Testis (tissue), 2 donors: ENCODE results near the gene OR10W1.

Source experiments
- CTCF ChIP-seq, 3 experiments: fragments of 450-650 bp in 2 of 3; fragments of 200-600 bp in 1 of 3; sonication (generic) in 1 of 3; IDR thresholded peaks; one replicate each; pipeline ENCODE4 v1.5.1; 2016 to 2019; ENCODE audit warnings: antibody characterized with exemption in 3 of 3, mild to moderate bottlenecking in 2 of 3, moderate library complexity in 1 of 3
- POLR2A ChIP-seq: fragments of 450-650 bp; IDR thresholded peaks from one replicate; pipeline ENCODE4 v1.6.1; 2017; ENCODE audit warnings: antibody characterized with exemption, mild to moderate bottlenecking, moderate library complexity

- TF ChIP-seq CTCF (IDR thresholded peaks at IDR 0.05) (no peak), POLR2A (no peak)
Observed at GRCh38 chr11:58285483-58286040, 17.5 kb upstream of the OR10W1 start.
